HG02885 (cell line): ENCODE data around the gene CCDC136.

Experiments
- ATAC-seq: cut with Tn5 transposase; IDR thresholded peaks from one replicate; pipeline ENCODE4 v1.9.1; 2021; ENCODE audit warnings: mild to moderate bottlenecking; ENCODE audit not compliant: unreplicated experiment, poor library complexity

Gene CCDC136

DNA sequence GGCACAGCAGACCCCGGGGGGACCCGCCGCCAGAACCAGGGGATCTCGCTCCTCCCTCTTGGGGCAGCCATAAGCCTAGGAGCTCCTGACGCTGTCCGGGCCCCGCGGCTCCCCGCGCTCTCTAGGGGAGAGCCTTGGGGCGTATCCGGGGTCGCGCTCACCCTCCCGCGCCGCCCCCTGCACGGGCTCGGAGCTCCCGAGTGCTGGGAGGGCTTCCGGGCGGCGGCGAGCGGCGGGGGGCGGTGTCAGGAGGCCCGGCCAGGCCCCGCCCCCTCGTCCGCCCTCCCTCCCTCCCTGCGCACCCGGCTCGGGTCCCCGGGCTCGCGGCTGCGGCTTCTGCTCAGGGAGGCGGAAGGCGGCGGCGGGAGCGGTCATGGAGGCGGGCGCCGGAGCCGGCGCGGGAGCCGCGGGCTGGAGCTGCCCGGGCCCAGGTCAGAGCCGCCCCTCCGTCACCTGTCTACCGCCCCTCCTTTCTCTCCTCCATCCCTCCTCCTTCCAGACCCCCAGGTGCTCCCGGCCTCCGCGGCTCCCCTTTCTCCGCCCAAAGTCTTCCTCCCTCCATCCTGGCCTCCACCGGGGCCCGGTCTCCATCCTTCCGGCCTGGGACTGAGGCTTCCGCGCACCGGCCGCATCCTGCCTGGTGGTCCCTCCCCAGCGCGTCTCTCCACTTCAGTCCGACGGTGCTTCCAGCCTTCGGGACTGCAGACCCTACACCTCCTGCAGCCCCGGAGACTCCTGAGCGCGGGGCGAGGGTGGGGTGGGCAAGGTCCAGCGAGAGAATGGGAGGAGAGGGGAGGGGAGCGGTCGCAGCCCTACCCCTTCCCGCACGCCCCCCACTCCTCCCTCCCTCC, at the start of gene CCDC136:
Gene CCDC136 (plus strand): TSS at position 848 of the 851 bp plus-strand sequence. CDS start 444 bp downstream, outside the sequence.
- ATAC-seq = peak; percentile 84

DNA sequence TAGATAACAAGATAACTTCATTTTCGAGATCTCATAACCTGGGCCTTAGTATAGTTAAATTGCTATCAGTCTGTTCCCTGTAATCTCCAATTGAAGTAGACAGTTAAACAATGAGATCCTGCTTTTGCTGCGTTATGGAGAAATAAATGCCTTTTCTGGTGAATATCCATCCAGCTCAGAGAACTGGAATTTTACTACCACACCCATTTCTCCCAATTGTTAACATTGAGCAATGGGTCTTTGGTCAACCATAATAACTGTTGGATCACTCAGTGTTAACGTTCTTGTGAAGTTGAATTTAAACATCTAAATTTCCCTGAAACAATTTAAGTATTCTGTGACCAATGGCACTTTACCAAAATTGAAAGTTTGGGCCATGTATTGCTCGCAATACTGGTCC, 49.6 kb upstream of the CCDC136 start:
- ATAC-seq = no peak

DNA sequence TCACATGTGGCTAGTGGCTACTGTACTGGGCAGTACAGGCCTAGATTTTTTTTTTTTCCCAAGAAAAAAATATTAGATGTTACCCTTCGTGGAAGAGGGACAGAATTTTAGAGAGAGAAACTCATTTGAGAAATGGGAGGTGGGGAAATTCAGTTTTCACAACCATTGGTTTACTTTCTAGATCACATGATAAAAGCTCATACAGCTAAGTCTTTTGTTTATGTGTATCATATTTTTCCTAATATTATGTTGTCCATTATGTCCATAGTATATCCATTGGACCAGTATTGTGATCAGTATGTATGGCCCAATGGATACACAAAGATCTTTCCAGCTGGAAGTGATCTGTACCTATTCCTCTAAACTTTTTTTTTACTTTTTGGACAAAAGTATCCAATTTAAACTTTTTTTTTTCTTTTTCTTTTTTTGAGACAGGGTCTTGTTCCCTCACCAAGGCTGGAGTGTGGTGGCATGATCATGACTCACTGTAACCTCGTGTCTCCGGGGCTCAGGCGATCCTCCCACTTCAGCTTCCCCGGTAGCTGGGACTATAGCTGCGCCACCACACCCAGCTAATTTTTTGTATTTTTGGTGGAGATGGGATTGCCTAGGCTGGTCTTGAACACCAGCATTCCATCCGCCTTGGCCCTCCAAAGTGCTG, 48.5 kb upstream of the CCDC136 start:
- ATAC-seq = no peak

DNA sequence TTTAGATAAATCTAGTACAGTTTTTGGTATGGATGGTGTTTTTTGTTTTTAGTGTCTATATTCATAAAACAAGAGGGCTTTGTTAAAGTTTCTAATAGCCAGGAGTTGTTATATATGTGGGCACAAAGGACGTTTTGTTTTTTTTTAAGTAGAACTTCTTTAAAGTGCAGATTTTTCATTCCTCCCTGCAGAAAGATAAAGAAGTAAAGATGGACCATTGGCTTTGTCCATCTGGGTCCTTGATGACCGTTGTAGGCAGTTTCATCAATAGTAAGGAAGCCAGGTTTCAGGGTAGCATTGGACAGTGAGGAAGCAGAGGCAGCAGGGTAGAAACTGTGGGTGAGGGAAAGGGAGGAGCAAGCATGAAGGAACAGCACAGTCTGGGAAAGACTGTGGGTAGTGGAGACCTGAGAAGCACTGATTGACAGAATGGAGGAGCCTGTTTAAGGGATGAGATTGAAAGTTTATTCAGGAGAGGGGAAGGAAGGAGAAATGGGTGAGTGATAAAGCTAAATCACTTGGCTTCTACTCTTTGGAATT, 47.3 kb upstream of the CCDC136 start:
- no peak for ATAC-seq

DNA sequence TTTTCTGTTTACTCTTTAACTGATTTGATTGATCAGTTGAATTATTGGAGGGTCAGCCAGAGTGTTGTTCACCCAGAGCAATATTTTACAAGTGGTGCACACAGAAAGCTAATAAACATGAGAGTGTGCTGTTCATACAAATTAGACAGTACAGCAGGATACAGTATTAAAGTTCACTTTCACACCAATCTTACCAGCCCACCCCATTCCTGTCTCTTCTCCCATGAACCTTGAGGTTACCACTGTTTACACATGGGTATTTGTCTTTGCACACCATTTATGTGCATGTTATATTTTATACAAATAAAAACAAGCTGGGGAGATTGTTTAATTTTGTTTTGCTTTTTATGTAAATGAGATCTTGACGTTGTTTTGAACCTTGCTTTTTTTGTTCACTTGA, 46.1 kb upstream of the CCDC136 start:
- ATAC-seq = no peak

DNA sequence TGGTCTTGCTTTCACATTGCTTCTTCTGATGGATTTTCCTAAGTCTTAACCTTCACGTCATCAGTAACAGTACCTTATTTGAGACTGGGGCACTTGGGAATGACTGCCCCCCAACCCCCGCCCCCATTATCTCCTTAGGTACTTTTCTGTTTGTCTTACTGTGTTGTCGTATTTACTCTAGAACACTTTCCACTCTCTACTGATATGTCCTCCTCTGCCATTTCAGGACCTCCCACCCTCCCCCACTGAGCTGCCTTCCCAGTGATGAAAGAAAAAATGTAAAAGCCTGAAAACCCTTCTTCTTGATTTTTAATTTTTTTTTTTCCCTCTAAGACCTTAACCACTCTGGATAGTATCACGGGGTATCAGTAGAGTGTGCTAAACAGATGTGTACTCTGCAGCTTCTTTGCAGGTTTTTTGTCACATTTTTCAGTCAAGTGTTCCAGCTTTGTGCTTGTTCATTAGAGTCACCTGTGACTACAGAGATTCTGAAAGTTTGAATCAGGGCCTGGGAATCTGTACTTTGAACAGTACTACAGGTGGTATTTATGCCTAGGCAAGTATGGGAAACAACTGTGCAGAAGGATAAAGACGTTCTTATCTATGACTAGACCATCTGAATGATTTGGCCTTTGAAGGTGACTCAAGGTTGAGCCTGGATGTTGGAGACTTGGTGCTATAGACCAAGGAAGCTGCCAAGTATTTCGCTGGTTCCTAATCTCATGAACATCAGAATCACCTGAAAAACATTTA, 44.3 kb upstream of the CCDC136 start:
- no peak for ATAC-seq

DNA sequence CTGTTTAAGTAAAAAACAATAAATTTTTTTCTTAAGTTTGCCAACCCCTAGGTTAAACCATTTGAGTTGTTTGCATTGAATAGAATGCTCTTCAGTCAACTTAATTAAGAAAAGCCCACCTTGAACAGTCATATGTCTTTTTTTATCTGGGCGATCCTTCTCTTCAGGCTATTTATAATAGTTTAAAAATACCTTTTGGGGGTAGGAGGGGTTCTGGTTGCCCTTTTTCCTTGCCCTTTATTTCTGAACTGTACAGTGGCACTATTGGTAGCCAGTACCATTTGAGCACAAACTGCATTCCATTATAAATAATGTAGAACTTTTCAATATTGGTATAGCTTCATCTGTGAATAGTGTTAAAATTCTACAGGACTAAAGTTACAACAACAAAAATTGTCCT, 39.5 kb upstream of the CCDC136 start:
- no peak for ATAC-seq

DNA sequence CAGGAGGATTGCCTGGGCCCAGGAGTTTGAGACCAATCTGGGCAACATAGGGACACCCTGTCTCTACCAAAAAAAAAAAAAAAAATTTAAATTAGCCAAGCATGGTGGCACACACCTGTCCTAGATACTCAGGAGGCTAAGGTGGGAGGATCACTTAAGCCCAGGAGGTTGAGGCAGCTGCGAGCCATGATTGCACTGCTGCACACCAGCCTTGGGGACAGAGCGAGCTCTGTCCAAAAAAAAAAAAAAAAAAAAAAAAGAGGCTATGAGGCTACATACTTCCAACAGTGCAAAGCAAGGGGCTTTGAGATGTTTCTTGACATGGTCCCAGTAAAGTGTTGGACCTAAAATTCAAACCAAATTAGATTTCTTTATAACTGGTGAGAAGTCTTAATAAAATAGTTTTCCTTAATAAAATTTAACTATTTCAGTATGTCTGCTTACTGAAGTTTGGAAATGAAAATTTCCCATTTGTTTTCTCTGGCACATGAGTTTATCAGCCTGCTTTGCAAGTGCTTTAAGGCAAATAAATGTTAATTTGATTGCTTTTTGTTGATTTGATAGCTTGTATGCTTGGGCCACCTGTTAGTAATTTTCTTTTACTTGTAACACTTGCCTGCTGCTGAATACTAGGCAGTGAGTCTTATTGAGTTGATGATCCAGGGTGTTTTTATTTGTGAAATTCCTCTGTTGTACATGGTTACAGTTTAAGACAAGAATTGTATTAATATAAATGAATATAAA, 36.5 kb upstream of the CCDC136 start:
- ATAC-seq = no peak

DNA sequence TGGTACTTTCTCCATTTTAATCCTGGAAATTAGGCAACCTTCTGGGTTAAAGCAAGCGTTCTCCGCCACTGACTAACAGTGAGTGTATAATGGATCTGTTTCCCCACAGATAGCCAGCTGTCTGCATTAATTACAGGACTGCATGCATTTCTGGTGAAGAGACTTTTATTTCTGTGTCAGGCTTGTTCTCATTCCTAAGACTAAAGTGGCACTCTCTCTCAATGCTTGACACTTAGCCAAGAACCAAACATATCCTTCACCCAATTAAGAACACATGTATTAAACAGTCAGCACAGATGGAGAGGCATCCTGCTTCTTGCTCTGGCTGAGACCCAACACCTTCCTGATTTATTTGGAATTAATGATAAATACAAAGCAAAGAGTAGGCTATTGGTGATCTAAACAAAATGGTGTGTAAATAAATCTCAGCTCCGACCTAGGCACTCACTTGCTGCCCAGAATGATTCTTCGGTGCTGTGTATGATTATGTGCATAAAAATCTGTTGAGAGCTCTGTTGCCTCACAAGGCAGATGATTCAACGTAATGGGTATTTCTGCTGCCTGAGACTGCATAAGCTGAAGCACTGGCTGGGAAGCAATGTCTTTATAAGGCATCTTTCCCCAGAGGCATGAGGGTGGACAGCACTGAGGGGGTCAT, 35.8 kb upstream of the CCDC136 start:
- no peak for ATAC-seq

DNA sequence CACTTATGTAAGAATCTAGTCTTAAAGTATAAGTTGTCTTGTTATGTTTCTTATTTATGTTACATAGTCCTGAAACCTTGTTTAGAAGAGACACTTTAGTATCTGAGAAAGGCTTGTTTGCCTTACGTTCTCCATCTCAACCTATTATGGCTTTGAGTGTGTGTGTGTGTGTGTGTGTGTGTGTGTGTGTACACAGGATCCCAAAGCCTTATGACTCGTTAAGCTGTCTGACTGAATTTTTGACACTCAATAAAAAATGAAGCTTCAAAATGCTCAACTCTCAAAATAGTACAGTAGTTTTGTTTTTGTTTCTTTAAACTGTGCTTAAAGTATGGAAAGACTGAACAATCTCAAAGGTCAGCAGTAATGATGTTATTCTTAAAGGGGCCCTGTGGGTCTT, 34.6 kb upstream of the CCDC136 start:
- ATAC-seq = no peak

DNA sequence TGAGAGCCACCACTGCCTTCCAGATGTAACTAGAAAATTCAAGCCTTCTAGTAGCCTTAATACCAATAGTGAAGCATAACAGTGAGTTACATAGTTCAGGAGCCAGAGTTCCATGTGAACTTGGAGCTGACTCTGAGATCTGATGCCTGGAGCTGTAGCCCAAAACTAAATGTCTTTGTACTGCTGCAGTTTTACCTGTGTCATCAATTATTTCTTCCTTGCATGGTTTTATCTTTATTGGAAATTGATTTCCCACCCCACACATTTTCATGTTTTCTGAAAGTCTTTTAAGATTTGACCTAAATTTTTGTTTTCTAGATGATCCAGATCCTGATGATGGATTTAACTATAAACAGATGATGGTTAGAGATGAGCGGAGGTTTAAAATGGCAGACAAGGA, 33.2 kb upstream of the CCDC136 start:
- ATAC-seq = no peak

DNA sequence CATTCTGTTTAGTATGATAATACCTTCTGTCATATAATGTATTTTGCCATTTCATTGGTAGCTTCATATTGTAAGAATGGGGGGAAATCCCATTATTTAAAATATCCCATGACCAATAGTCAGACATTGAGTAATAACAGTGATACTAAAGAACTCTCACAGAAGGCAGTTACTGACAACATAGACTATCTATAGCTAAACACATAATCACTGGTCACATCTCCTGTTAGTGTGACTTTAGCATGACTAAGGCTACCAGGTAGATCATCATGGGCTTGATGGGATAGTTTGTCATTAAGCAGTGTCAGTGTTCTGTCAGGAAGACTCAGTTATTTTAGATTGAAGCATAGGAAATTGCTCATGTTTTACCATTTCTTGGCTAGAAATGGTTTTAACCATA, 32.5 kb upstream of the CCDC136 start:
- ATAC-seq = no peak

DNA sequence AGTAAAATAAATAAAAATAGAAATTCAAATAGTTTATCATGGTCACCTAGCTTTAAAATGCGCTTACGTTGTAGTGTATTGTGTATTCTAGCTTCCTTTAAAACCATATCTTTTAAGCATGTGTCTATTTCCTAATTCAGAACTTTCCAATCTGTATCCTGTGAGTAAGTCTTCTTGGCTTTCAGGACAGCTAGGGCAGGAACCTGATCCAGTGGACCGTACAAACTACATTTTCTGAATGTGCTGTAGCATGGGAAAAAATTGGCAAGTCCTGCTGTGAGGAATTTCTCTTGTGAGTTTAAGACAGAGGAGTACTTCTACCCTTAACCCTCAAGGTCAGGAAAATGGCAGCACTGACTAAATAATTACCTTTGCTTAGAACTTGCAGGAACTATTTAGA, 28.2 kb upstream of the CCDC136 start:
- ATAC-seq = no peak

DNA sequence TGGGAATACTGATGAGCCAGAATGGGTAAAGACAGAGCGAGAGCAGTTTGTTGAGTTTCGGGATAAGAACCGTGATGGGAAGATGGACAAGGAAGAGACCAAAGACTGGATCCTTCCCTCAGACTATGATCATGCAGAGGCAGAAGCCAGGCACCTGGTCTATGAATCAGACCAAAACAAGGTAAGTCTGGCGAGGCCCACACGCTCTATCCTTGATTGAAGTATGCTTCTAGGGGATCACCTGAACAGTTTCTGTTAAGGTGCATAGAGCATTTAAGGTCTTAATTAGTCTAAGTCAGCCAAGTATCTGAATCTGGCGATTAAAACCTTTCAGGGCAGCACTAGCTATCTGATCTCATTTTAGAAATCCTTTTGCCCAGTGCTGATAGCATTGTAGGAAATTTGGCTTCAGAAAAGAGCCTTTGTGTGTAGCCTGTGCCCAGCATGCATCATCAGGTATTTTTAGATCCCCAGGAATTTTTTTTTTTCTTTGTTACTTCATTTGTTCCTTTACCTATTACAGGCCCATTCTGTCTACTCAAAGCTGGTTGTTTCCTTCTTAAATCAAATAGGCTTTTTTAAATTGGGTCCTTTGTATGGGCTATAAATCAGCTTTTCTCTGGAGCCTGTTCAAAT, 24.2 kb upstream of the CCDC136 start:
- no peak for ATAC-seq

DNA sequence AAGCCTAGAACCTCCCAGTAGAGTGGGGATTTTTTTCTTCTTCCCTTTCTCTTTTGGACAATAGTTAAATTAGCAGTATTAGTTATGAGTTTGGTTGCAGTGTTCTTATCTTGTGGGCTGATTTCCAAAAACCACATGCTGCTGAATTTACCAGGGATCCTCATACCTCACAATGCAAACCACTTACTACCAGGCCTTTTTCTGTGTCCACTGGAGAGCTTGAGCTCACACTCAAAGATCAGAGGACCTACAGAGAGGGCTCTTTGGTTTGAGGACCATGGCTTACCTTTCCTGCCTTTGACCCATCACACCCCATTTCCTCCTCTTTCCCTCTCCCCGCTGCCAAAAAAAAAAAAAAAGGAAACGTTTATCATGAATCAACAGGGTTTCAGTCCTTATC, 21.5 kb upstream of the CCDC136 start:
- ATAC-seq = no peak

DNA sequence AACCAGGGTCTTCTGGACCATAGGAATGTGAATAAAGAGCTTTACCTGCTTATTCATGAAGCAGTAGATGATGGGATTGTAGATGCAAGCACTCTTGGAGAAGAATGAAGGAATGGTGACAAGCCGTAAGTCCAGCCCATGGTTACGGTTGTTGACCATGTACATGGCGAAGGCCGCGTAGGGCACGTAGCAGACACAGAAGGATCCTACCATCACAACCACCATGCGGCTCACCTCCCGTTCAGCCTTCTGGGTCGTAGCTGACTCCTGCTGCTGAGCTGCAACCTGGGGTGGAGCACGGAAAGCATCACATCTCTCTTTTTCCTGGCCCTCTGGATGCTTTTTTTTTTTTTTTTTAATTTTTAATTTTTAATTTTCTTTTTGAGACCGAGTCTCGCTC, 18.2 kb upstream of the CCDC136 start:
- no peak for ATAC-seq

DNA sequence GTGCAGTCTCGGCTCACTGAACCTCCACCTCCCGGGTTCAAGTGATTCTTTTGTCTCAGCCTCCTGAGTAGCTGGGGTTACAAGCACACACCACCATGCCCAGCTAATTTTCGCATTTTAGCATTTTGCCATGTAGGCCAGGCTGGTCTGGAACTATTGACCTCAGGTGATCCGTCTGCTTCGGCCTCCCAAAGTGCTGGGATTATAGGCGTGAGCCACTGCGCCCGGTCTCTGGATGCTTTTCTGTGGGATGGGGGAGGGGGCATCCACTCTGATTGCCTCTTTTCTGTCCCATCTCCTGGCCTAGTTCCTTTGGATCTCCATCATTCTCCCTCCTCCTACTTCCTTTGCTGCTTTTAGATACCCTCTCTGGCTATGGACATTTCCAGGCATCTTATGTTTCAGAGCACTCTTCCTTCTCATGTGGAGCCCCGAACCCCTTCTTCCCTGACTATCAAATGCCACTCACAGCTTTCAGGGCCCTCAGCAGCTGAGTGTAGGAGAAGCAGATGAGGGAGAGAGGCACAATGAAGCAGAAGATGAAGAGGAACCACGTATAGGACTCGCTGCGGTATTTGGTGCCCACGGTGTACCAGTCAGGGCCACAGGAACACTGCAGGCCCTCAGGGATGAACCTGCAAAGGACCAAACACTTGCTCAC, 17.6 kb upstream of the CCDC136 start:
- no peak for ATAC-seq

DNA sequence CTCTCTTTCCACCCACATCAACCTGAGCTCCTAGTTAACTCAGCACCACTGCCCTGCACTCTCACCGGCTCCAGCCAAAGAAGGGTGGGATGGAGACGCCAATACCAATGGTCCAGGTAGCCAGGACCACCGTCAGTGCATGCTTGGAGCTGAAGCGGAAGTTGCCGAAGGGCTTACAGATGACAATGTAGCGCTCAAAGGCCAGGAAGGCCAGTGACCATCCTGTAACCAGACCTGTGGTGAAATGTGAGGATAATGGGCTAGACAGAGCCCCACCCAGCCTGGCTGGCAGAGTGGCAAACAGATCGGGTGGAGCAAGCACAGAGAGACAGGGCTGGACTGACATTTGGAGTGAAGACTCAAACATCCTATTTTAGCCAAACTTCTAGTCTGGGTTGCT, 16.8 kb upstream of the CCDC136 start:
- ATAC-seq = no peak
